ENCODE measurements around the gene TBC1D3L.
"Not testable (repeated sequence)": the region's sequence is repeated elsewhere in the genome, so short reads cannot be mapped to it uniquely, and the experiment has no call there.

Gene TBC1D3L

DNA sequence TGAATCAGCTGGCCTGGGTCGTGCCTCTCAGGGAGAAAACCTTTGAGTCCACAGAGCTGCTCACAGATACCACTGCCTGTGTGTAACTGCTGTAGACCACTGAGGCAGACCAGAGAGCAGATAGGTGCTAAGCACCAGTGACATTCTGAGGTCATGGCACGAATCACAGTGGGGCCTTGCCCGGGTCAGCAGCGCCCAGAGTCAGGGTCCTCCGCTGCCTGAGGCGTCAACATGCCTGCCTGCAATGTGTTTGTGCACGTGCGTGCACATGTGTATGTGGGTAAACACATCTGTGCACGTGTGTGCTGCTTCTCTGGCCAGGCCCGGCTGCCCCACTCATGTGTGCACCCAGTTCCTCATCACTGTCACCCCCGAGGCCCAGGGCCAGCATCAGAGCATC is at the start of gene TBC1D3L:
TBC1D3L (minus strand) TSS at position 101 of the 400 bp plus-strand sequence. CDS start 1,540 bp downstream, outside the sequence.
- not testable (repeated sequence) for DNase-seq

DNA sequence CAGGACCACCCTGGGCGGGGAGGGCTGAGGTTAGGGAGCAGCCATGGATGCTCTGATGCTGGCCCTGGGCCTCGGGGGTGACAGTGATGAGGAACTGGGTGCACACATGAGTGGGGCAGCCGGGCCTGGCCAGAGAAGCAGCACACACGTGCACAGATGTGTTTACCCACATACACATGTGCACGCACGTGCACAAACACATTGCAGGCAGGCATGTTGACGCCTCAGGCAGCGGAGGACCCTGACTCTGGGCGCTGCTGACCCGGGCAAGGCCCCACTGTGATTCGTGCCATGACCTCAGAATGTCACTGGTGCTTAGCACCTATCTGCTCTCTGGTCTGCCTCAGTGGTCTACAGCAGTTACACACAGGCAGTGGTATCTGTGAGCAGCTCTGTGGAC is 14.8 kb upstream of the TBC1D3L start, which contains the start of gene TBC1D3D:
TBC1D3D (plus strand) TSS at position 301 of the 400 bp plus-strand sequence. CDS start 1,585 bp downstream, outside the sequence.
- not testable (repeated sequence) for DNase-seq
